ENCODE results near the gene ASIC2. TPM values are rescaled to one million over a fixed set of nuclear protein-coding genes. Genes with fewer than 3 reads are reported as not detected.
A peak's percentile ranks its signal among the peaks of the same experiment; 100 is the strongest.

The ASIC2 gene
- total and polyA plus RNA-seq, 7 donors: 0.01 TPM; not detected in 6

GRCh38 chr17:33050611-33051140 lies 242.4 kb downstream of the ASIC2 start:
- 75 to 79% (median 76%) methylated on average over 1 of the region's 1 CpG for WGBS, 3 donors
- intact Hi-C loops (cut with DNase I): no loop called here

GRCh38 chr17:33049781-33050414 lies 243.2 kb downstream of the ASIC2 start:
- ATAC-seq: no peak
- Histone ChIP-seq H3K27ac (no peak overlapping the region), H3K4me1 (no peaks in the 10 kb centered on the region), H3K27me3 (ENCODE audit: insufficient read depth in 3 of 3, low read length in 2 of 3) (no peaks in the 10 kb centered on the region), H3K36me3 (ENCODE audit: insufficient read depth in 1 of 2, low read depth in 1 of 2) (no peaks in the 10 kb centered on the region), H3K9me3 (no peaks in the 10 kb centered on the region), H3K4me3 (no peak overlapping the region)
- intact Hi-C loops (cut with DNase I): no loop called here
- 58 to 62% (median 60%) methylated on average over 11 of the region's 11 CpGs for WGBS, 3 donors
- no peak for DNase-seq
- TF ChIP-seq CTCF (IDR thresholded peaks at IDR 0.05): peak; percentile 36

More at GRCh38 chr17:33050611-33051140, 242.4 kb downstream of the ASIC2 start:
- no peaks in the 10 kb centered on the region for H3K36me3 ChIP-seq (ENCODE audit: insufficient read depth in 1 of 2, low read depth in 1 of 2)
- H3K4me1 ChIP-seq: no peaks in the 10 kb centered on the region
- no peak for TF ChIP-seq CTCF (IDR thresholded peaks at IDR 0.05)
- no peak for DNase-seq
- no peaks in the 10 kb centered on the region for H3K27me3 ChIP-seq (ENCODE audit: insufficient read depth in 3 of 3, low read length in 2 of 3)
- no peak for ATAC-seq
- no peaks in the 10 kb centered on the region for H3K9me3 ChIP-seq
- no peak overlapping the region for H3K27ac ChIP-seq
- no peak overlapping the region for H3K4me3 ChIP-seq

GRCh38 chr17:33046361-33047255 lies 246.5 kb downstream of the ASIC2 start:
- ATAC-seq (no peak), DNase-seq (no peak)
- Histone ChIP-seq H3K4me1 (no peaks in the 10 kb centered on the region), H3K27ac (no peak overlapping the region), H3K4me3 (no peak overlapping the region), H3K36me3 (ENCODE audit: insufficient read depth in 1 of 2, low read depth in 1 of 2) (no peaks in the 10 kb centered on the region), H3K9me3 (no peaks in the 10 kb centered on the region), H3K27me3 (ENCODE audit: insufficient read depth in 3 of 3, low read length in 2 of 3) (no peaks in the 10 kb centered on the region)
- TF ChIP-seq CTCF (IDR thresholded peaks at IDR 0.05): no peak
- WGBS, 3 donors: 54 to 63% (median 57%) methylated on average over 10 of the region's 10 CpGs
- intact Hi-C loops (cut with DNase I): no loop called here

GRCh38 chr17:33045216-33045615 lies 247.9 kb downstream of the ASIC2 start:
- Histone ChIP-seq H3K9me3 (no peaks in the 10 kb centered on the region), H3K4me3 (no peak overlapping the region), H3K36me3 (ENCODE audit: insufficient read depth in 1 of 2, low read depth in 1 of 2) (no peaks in the 10 kb centered on the region), H3K27ac (no peak overlapping the region), H3K4me1 (no peaks in the 10 kb centered on the region), H3K27me3 (ENCODE audit: insufficient read depth in 3 of 3, low read length in 2 of 3) (no peaks in the 10 kb centered on the region)
- 86 to 89% (median 87%) methylated on average over 11 of the region's 11 CpGs for WGBS, 3 donors
- TF ChIP-seq CTCF (IDR thresholded peaks at IDR 0.05): no peak
- intact Hi-C loops (cut with DNase I): no loop called here
- no peak for DNase-seq
- ATAC-seq: no peak
